Measurements from ENCODE around the gene SAXO1.
"Not testable (repeated sequence)": the region's sequence is repeated elsewhere in the genome, so short reads cannot be mapped to it uniquely, and the experiment has no call there.

SAXO1 gene

DNA sequence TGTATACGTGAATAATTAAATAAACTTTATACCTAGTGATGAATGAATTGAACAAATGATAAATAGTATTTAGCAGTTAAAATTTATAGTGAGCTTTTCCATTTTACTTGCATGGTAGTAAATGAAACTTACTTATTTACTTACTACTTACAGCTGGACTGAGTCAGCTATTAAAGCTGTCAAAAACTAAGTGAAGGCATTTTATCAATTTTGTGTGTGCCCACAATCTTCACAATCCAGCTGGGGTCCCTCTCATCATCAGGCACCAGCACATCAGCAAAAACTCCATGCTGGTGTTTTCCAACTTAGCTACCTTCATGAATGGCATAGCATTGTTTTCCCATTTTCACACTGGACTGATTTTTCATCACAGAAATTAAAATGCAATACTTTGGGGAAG is 81.1 kb downstream of the SAXO1 start:
- no peak for DNase-seq

DNA sequence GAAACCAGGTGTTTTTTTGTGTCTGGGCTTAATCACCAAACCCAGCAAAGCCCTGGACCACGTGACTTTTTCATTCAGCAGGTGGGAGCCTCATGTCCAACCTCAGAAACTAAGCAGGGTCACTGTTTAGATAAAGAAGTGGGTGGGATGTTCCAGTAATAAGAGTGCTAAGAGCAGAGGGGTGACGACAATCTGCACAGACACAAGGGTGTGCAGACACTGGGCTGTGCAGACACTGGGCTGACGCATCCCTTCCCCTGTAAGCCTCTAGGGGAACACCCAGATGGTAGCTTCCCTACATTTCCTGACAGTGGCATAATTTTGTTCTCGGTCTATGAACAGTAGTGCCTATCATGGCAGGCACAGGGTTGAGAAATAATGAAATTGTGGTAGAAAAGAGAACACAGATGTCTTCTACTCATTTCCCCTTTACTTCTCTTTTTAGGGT is 85.1 kb downstream of the SAXO1 start:
- no peak for DNase-seq

DNA sequence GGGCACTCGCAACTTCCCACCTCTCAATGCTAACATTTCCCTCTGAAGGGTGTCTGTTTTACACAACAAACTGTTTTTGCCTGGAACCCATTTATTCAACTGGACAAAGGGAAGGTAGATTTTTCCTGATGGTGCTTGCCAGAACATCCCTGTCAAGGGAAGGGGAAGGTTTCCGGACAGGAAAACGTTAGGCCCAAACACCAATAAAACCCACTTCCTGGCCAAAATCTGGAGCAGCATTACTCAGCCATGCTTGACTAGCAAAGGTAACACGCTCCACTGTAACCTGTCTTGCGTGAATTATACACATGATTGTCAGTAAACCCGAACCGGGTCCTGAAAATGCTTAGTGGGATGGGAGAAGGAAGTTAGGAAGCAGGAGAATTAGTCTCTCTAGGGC is 90.2 kb downstream of the SAXO1 start:
- DNase-seq, result no peak

DNA sequence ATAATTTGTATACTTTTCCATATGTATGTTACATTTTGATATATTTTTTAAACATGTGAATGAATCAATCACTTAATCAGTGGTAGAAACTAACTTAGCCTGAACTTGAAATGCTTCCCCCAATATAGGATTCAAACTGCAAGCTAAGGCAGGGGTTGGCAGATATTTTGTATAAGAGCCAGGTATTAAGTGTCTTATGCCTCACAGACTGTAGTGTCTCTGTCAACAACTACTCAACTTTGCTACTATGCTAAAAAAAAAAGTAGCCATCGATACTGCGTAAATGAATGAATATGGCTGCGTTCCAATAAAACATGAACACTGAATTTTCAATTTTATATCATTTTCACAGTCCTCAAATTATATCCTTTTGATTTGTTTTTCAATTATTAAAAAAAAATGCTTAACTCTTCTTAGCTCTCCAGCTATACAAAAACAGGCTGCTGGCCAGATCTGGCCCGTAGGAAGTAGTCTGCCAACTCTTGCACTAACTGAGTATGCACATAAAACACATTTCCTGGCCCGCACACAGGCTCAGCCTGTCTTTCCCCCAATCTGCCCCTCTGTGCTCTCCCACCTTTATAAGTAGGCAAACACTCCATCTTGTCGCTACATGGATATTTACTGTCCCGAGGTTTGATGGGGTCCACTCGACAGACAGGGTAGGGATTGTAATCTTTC is 91.8 kb downstream of the SAXO1 start:
- DNase-seq, result no peak

DNA sequence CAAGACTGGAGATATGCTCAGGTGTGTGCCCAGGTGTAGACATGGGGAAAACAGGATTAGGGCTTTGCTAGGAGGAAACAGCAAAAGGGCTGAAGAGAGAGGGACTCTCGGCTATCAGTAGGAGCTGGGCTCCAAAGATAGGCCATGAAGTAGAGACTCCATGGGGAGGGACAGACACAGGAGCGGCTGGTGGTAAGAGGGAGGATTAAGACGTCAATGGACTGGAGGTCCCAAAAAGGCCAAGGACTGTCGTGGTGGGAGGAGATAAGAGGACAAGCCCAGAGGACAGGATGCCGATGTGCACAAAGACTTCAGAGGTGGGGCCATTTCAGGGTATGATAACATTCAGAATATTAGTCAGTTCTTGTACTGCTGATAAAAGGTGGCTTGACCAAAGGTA is 93.1 kb downstream of the SAXO1 start:
- no peak for DNase-seq

DNA sequence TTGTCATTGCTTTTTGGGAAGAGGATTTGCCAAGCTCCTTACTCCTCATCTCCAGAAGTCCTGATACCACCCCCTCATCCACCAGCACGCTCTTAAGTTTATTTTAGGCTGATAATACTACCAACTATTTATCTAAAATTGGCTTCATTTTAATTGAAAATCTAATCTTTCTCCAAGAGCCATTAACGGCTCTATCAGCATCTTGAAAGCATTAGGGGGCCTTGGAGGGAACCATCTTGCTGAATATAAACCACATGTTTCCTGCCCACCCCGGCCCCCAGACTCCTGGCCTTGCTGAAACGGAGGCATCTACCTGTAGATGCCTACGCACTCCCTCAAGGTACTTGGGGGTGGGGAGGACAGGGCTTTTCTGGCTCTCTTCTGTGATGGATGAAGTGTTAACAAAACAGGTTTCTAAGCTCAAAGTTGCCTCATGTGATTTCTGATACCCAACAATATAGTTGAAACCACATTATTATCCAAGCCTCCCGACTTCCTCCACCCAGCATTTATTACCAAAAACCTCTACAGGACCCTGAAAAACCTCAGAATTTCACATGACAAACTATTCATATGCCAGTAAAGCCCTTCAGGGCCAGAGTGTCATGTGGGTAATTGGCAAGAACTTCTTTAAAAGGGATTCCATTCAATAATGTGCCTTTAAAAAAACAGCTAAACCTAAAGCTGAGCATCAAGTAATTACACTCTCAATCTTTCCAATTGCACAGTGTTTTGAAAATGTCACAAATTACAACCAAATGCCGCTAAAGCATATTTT is 96.7 kb downstream of the SAXO1 start:
- no peak for DNase-seq

DNA sequence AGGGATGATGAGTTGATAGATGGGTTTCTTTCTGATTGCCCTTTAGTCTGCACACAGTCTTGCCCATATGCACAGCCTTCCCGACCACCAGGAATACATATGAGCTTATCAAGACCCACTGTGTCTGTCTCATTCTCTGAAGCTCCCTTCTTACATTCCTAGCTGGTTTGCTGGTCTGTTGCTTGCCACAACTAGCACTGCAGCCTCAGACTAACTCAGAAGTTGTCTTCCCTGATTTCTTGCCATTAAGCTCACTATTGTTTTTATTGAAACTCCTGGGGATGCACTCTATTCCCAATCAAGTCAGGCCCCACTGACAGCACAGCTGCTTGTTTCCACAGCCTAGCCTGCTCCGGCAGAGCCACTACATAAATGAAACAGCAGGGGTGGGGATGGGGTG is 97.5 kb downstream of the SAXO1 start:
- DNase-seq, result no peak

DNA sequence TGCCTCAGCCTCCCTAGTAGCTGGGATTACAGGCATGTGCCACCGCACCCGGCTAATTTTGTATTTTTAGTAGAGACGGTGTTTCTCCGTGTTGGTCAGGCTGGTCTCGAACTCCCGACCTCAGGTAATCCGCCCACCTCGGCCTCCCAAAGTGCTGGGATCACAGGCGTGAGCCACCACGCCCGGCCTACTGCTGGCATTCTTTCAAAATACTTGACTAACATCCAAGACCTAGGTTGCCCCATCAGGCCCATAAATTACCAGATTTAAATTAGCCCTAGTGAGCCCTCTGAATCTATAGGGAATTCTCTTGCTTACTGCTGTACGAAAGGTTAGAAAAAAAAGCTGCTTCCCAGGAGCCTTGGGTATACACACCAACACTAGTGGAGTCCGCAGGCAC is 102.4 kb downstream of the SAXO1 start:
- not testable (repeated sequence) for DNase-seq

DNA sequence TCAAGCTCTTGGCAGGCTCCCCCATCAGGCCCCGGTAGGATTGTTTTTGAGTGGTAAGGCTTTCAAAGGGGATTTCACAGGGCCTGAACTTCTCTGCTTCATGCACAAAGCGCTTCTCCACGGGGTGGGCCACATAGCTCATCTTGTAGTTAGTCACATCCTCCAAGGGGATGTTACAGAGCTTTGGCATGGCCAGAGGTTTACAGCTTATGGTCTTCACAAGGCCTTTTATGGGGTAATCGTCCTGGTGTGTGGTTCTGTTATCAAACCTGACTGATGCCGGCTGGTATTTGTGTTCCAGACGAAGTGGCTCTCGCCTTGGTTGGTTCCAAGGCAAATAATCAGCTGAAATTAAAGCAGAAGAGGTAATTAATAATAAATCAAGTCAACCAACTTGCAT is 104.3 kb downstream of the SAXO1 start:
- no peak for DNase-seq

DNA sequence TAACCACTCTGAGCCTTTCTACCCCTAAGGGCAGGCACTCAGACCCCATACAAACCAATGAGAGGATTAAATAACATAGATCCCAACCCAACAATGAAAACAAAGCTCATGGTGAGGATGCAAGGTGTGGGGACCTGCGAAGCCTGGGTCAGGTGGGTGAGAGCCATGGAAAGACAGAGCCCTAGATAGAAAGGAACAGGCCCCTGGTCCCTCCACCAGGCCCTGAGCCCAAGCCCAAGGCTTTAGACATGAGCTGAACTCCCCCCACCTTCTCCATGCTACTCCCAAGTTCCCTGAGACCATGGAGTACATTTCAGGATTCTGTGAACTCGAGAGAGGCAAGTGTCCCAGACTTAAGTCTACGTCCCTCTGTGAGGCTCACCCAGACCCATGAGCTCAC is 106.5 kb downstream of the SAXO1 start:
- DNase-seq, result no peak

DNA sequence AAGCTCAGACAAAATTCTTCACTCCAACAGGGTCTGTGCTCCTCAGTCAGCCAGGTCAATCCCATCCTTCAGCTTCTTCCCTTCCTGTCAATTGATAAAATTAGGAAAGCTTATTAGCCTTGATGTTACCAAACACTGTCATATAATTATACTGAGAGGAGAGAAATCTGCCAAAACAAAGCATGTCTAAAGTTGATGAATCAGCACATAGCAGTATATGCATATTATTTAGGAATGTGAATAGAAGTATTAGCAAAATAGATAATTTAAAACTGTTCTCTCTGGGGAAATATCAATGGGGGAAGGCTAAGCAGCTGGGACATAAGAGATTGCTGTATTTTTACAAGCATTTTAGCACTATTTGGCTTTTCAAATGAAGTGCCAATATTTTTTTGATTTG is 107.1 kb downstream of the SAXO1 start:
- no peak for DNase-seq

DNA sequence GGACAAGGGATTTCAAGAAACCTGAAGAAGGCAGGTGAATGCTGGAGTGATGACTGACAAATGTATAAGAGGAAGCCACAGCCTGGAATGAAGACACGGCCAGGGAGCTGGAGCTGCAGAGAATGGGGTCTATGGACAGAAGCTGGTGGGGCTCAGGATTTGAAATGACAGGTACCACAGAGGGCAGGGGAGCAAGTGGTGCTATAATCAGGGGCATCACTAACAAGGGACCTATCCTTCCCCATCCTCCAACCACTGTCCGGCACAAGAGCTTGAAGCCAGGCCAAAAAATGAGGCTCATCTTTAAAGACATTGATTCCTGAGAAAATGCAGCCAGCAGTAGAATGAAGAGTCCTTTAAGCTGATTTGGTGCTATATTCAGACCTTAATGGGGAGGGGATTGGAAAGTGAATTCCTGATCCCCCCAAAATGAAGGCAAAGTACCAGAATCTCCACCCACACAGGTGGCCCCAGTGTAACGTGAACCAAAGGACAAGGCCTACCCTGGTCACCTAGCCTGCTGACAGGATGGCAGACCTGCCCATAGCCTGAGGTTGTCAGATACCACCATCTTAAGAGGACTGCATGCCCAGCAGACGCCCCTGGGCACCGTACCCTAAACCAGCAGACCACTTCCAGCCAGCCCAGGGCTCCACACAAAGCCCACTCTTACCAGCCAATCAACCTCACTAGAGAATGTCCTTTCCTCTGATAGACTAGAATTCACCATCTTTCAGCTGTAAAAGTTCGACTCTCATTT is 109.2 kb downstream of the SAXO1 start:
- DNase-seq, result no peak

DNA sequence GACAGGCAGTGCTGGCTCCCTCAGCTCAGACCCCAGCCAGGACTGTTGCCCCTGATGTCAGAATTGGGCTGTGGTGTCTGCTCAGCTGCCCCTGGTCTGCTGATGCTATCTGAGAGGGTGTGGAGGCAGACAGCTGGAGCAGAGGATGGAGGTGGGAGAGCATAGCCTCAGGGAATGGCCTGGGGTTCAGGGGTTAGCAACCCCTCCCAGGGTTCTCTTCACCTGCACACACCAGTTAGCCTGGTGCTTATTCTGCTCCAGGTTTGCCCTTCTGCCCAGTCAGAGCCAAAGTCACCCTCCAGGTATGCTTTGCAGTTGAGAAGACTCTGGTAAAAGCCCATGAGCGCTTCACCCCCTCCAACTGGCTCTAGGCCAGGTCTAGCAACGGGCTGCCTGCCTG is 109.8 kb downstream of the SAXO1 start:
- DNase-seq, result no peak

DNA sequence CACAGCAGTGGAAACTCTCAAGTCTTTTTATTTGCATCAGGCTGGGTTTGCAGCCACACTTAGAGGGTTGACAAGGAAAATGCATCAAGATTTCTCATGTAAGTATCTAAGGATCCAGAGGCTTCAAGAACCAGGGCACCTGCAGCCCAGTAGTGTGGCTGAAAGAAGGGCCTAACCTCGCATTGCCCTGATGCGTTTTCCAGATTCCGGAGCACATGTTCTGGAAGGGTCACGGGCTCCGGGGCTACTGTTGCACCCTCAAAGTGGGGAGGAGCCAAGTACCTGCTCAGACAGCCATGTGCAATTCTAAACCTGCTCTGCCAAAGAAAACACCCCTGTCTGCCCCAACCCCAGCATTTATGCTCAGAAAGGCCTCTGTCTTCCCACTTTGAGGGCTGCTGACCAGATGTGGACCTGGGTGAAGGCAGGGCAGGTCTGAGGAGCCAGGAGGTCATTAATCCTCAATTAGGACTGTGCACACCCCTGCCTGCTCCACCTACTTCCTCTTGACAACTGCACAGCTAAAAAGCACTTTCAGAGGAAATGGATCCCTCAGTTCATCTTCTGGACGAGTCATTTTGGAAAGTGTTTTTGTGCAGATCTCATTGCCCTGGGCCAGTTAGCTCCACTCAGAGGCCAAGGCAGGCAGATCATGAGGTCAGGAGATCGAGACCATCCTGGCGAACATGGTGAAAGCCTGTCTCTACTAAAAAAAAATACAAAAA is 110.7 kb downstream of the SAXO1 start:
- DNase-seq, result no peak

DNA sequence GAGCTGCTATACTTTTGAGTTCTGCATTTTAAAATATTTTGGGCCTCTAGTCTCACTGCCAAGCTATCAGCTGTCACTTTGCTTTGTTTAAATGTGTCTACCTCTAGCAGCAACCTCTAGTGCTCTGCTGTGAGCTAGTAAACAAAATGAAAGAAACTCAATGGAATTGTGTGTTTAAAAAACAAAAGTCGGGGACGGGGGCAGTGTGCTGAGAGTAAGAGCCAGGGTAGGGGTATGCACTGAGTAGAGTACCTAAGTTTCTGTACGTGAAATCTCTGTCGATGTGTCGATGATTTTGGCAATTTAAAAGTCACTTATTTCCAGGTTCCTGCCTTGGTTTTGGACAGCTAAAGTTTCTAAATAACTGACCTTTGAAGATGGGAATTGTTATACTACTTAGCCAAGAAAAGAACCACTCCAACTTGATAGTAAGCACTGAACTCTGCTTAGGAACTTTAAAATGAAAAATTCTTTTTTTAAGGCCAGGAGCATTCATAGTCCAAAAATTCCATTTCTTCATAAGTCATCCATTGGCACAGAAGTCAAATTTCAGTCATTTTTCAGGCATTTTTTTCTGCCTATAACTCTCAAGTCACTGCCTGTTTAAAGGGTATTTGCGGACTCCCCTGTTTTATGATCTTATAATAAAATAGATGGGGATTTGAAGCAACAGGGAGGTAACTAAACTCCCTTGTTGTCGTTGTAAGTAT is 111.5 kb downstream of the SAXO1 start:
- no peak for DNase-seq

DNA sequence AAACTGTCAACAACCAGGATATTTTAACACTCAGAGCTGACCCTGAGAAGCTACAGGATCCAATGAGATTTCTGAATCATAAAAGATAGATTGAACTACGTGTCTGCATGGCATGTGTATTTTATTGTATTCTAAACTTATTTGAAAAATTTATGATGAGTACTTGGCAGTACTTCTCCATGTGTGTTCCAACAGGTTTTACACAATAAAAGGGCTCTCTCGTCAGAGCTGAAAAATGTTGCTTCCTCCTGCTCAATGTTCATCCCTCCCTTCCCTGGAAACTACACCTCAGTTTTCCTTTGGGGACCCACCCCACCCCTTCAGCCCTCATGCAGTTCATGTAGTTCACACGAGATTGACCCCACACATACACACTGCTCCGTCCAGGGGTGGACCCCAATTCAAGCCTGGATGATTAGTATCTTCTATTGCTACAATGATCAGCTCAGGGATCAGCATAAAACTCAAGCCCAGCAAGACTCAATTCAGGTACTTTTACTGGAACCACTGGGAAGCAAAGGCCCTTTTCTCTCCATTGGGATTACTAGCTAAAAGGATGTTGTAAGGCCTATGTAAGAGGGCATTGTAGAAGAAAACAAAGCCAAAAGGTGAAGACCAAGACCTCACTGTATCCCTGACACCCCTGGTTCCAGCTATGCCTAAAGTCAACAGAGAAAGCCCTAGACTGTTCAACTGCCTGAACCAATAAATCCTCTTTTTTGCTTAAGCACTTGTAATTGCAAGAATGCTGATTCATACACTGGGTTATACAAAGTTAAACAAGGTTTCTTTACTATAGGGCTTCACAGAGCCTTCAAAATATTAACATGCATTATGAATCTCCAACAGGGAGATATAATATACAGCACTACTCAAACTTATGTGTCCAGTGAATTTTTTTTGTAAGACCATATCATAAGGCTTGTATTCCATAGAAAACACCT is 112.6 kb downstream of the SAXO1 start:
- DNase-seq, result no peak

DNA sequence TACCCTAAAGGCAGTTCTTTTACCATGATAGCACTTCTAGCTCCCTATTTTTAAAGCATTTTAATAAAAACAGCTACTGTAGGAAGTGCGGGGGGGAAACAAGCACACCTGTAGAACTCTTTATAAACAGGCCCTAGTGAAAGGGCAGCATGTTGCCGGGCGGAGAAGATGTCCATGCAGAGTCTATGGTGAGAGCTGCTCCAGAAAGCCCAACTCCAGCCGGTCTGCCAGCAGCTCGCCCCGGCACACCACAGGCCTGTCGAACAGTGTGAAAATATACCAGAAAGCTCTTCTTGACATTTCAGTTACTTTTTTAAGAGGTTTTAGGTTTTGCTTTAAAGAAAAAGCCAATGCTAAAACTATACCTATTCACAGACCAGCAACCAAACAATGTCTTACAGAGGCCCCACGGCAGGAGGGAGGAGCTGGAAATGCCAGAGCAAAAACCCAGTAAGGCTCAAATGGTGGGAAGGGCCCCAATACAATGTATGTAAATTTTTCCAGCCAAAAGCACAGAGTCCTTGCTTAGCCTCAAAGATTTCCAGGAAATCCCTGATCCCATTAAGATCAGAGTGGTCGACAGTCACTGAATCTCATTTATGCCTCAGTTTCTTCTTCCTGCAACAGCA is 121.2 kb downstream of the SAXO1 start:
- no peak for DNase-seq

DNA sequence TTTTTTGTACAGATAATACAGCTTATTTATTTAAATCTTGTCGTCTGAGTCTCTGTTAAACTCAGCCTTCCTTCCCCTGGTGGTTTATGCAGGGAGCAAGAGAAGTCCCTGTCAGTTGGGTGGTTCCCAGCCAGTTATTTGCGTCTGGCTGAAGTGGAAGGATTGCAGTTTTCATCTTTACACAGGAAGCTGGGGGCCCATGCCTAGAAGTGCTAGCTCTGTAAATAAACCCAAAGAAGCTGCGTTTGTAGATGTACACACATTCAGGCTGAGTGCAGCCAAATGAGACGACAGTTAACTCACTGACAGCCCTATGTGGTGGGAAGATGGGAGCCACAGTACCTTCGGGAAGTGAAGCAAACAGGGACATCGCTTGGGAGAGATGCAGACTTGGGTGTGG is 122.1 kb downstream of the SAXO1 start:
- DNase-seq, result no peak

DNA sequence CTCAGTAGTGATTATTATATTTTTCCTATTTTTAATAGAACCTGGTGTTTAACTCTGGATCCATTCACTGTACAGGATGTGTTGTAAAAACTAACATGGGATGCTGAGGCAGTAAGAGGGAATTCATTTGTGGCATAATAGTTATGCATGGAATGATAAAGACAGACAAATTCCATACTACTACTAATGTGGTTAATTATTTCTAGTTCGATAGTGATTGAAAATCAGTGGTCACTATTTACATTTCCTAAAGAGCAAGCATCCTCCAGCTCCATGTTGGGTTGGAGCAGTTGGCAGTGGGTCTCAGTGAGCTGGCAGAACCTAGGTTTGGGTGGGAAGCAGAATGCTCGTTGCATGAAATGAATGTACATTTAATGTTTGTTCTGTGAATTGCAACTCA is 122.6 kb downstream of the SAXO1 start:
- DNase-seq, result no peak

DNA sequence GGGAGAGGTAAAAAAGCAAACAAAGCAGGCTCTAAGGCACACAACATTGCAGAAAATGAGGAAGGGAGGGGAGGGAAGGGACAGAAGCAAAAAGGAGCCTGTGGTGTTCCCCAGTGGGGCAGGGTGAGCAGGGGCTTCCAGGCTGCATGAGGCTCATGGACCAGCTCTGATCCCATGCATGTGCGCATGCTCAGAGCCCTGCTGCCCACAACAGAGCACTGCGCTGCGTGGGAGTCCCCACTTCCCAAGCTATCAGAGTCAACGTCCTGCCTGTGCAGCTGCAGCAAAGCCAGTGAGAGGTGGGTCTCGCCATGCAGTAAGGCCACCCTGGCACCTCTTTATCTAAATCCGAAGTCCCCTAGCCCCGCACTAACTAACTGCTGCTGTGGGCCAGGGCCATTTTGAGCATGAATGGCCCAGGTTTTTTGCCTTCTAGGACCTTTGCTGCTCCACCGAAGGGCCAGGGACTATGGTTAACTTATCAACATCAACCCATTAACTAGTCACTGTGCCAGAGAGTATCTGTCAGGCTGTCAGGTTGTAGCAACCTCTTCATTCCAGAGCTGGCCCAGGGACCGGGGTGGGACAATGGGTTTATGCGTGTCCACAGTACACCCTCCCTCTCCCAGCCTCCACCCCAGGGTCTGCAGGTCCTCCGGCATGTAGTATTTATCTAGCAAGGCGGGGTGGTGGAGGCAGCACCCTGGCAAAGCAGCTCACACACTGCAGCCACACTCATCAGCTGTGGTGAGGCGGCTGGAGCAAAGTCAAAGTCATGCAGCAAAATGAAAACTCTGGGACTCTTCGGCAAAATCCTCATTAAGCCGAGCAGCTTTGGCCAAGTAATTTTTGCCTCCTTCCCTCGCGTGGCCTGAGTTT is 123.6 kb downstream of the SAXO1 start:
- no peak for DNase-seq
